Activated CD4-positive, alpha-beta memory T cell treated with anti-CD3 and anti-CD28 coated beads for 36 hours (primary cell): ENCODE results near the gene TLL1. TPM values are rescaled to one million over a fixed set of nuclear protein-coding genes. Genes with fewer than 3 reads are reported as not detected.
A peak's percentile ranks its signal among the peaks of the same experiment; 100 is the strongest.

ENCODE experiments used
- CTCF ChIA-PET: fragments of 350-600 bp; sonication (Branson Sonifier 250); formaldehyde crosslinking; loops from one replicate; lab custom pipeline; 2021; ENCODE audit warnings: antibody characterized with exemption, inconsistent platforms; lab: Charles Lee
- POLR2A ChIA-PET: fragments of 350-600 bp; sonication (Branson Sonifier 250); formaldehyde crosslinking; loops from one replicate; lab custom pipeline; 2021; ENCODE audit warnings: antibody characterized with exemption; lab: Charles Lee
- DNase-seq: peaks from one replicate; pipeline ENCODE4 v3.0.0-alpha.2; 2020
- H3K27ac Mint-ChIP-seq: one replicate; pipeline ENCODE4 v1.8.0; 2021; ENCODE audit warnings: mixed read lengths
- H3K27me3 Mint-ChIP-seq: one replicate; pipeline ENCODE4 v1.8.0; 2021; ENCODE audit warnings: mixed read lengths
- H3K36me3 Mint-ChIP-seq: one replicate; pipeline ENCODE4 v1.8.0; 2021; ENCODE audit warnings: mixed read lengths
- H3K4me1 Mint-ChIP-seq: one replicate; pipeline ENCODE4 v1.8.0; 2021; ENCODE audit warnings: low read depth, mixed read lengths
- H3K4me3 Mint-ChIP-seq: one replicate; pipeline ENCODE4 v1.8.0; 2021; ENCODE audit warnings: mild to moderate bottlenecking, mixed read lengths
- H3K9me3 Mint-ChIP-seq: one replicate; pipeline ENCODE4 v1.8.0; 2021; ENCODE audit warnings: mixed read lengths
- intact Hi-C: fragments of 100-400 bp; cut with micrococcal nuclease; formaldehyde crosslinking; loops from one replicate; pipeline ENCODE4 v1.15.1; 2023
- total RNA-seq, 2 experiments: library from RNA; stranded (reverse); gene quantifications; one replicate each; pipeline ENCODE4 v1.2.3, GENCODE V29; 2021

Gene TLL1
- total RNA-seq, 2 experiments from 2014 or later = not detected

DNA sequence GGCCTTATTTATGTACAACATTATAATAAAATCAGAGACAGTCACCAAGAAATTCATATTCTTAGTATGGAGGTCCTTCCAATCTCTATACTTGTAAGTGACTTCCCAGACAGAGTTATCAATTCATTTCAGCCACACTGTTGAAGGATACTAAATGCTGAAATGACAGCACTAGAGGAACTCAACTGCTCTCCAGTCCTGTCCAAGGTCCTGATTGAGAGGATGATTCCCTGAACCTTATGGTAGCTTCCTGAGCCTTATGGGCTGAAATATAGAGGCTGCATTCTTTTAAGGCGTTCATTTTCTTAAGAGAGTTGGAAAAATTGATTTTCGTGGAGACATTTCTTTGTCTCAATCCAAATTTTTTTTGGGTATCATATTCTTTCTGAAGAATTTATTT, 205.9 kb downstream of the TLL1 start:
- Mint-ChIP-seq H3K27ac (no peak overlapping the region), H3K4me1 (no peaks in the 10 kb centered on the region), H3K36me3 (no peaks in the 10 kb centered on the region), H3K9me3 (no peaks in the 10 kb centered on the region), H3K27me3 (no peaks in the 10 kb centered on the region), H3K4me3 (no peak overlapping the region)
- ChIA-PET CTCF (interaction anchor here (1.5 kb wide), 1 partner anchor 10 kb away, joined by 5 read pairs; no protein-coding TSS in a partner anchor), POLR2A (no interaction called here)
- intact Hi-C loops = no loop called here
- DNase-seq = no peak

DNA sequence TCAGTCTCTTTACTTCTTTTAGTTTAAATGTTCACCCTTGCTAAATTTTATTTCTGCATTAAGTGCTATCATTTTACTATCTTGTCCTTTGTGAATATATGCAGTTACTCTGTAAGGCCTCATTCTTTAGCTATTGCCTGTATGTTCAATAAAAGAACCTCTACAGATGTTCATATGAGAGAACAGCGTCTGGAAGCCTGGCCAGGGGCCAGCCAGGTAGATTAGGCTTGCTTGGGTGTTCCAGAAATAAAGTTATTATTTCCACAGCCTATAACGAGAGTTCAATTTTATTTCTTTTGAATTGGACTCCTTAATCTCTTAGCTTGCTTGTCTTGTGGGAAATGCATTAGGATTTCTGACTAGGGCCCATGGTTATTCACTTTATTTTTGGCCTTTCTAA, 214.5 kb downstream of the TLL1 start:
- ChIA-PET CTCF (interaction anchor here (0.6 to 2.1 kb wide), 4 partner anchors 9 to 1116 kb away, joined by 3 to 8 read pairs (median 4); no protein-coding TSS in a partner anchor), POLR2A (no interaction called here)
- intact Hi-C loops = no loop called here
- no peaks in the 10 kb centered on the region for H3K27me3 Mint-ChIP-seq
- no peaks in the 10 kb centered on the region for H3K4me1 Mint-ChIP-seq
- no peak overlapping the region for H3K27ac Mint-ChIP-seq
- no peaks in the 10 kb centered on the region for H3K36me3 Mint-ChIP-seq
- H3K4me3 Mint-ChIP-seq = no peak overlapping the region
- no peaks in the 10 kb centered on the region for H3K9me3 Mint-ChIP-seq
- DNase-seq = no peak

DNA sequence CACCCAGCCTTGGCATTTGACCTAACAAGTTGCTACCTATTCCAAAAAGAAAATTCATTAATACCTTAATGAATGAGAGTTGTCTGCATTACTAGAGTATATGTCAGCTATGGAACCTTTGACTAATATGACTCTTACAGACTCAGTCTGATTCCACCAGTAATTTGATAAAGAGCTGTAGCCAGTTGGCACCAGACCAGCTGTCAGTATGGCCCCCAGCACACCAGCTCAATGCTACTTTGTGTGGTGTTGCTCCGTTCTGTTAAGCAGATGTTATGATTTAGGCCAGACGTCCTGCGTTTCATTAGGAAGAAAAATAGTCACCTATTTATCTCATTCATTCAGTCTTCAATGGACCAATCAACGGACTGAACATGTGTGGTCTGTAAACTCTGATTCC, 215.5 kb downstream of the TLL1 start:
- intact Hi-C loops = no loop called here
- ChIA-PET POLR2A (no interaction called here), CTCF (interaction anchor here (1.3 to 2.3 kb wide), 3 partner anchors 10 to 595 kb away, joined by 5 to 10 read pairs (median 6); no protein-coding TSS in a partner anchor)
- Mint-ChIP-seq H3K27me3 (no peaks in the 10 kb centered on the region), H3K36me3 (no peaks in the 10 kb centered on the region), H3K27ac (no peak overlapping the region), H3K4me1 (no peaks in the 10 kb centered on the region), H3K4me3 (no peak overlapping the region), H3K9me3 (no peaks in the 10 kb centered on the region)
- DNase-seq = no peak

DNA sequence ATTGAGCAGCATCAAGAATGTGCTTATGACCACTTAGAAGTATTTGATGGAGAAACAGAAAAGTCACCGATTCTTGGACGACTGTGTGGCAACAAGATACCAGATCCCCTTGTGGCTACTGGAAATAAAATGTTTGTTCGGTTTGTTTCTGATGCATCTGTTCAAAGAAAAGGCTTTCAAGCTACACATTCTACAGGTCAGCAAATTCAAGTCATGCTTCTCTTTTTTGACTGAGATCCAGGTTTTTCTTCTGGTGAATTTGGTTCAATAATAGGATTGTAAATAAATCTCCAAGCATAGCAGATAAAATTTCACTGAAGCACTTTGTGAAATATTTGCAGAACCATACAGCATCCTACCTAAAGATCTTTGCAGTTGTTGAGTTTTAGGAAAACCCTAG, 218.1 kb downstream of the TLL1 start:
- no peaks in the 10 kb centered on the region for H3K27me3 Mint-ChIP-seq
- H3K4me1 Mint-ChIP-seq = no peaks in the 10 kb centered on the region
- CTCF ChIA-PET = interaction anchor here (0.8 to 2.2 kb wide), 5 partner anchors 547 to 599 kb away, joined by 3 to 20 read pairs (median 4); no protein-coding TSS in a partner anchor
- H3K9me3 Mint-ChIP-seq = no peaks in the 10 kb centered on the region
- no peak overlapping the region for H3K27ac Mint-ChIP-seq
- no peak overlapping the region for H3K4me3 Mint-ChIP-seq
- H3K36me3 Mint-ChIP-seq = no peaks in the 10 kb centered on the region
- intact Hi-C loops = no loop called here
- POLR2A ChIA-PET = no interaction called here
- no peak for DNase-seq

DNA sequence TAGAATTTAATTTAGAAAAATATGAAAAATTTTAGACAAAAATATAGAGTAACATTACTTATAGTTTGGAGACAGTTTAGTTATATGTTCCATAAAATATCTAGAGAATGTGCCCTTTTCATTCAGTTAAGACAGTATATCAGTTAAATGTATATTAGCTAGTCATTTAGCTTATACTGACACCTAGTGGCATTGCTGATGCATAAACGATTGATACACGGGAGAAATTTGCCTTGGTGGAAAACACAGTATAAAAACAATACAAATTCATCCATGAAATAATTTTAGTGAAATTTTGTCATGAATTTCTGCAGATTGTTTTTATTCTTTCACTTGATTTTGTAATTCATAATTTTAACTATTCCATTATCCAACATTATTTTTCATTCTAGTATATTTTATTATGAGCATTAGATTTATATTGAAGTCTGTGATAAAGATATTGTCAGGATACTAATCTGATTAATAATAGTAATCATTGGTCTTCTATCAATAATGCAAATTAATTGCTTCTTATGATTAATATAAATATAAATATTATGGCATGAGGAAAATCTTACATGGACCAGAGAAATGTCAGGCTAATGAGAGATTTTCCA, 219.0 kb downstream of the TLL1 start:
- ChIA-PET CTCF (interaction anchor here (0.6 to 2.2 kb wide), 6 partner anchors 8 to 600 kb away, joined by 3 to 20 read pairs (median 4); no protein-coding TSS in a partner anchor), POLR2A (no interaction called here)
- no peak for DNase-seq
- Mint-ChIP-seq H3K4me3 (no peak overlapping the region), H3K27ac (no peak overlapping the region), H3K36me3 (no peaks in the 10 kb centered on the region), H3K4me1 (no peaks in the 10 kb centered on the region), H3K9me3 (no peaks in the 10 kb centered on the region), H3K27me3 (no peaks in the 10 kb centered on the region)
- intact Hi-C loops = loop anchor here (1.0 kb wide), 1 partner anchor 555 kb away; no protein-coding TSS in a partner anchor

DNA sequence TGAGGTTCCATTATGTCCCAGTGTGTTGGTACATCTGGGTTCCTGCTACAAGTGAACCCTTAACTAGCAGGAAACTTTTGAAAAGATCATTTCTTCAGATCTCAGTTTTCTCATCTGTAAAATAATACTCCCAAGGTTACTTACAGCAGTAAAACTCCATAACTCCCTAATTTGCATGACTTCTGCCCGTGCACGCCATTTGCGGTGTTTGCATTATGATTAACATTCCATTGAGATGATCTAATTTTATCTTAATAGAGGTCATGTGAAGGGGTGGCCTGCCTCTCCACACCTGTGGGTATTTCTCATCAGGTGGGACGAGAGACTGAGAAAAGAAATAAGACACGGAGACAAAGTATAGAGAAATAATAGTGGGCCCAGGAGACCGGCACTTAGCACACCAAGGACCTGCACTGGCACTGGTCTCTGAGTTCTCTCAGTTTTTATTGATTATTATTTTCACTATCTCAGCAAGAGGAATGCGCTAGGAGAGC, 219.8 kb downstream of the TLL1 start:
- Mint-ChIP-seq H3K4me3 (no peak overlapping the region), H3K4me1 (no peaks in the 10 kb centered on the region), H3K27ac (no peak overlapping the region), H3K9me3 (no peaks in the 10 kb centered on the region), H3K27me3 (no peaks in the 10 kb centered on the region), H3K36me3 (no peaks in the 10 kb centered on the region)
- ChIA-PET CTCF (interaction anchor here (2.2 kb wide), 1 partner anchor 598 kb away, joined by 20 read pairs; no protein-coding TSS in a partner anchor), POLR2A (no interaction called here)
- intact Hi-C loops = loop anchor here (1.0 kb wide), 1 partner anchor 556 kb away; no protein-coding TSS in a partner anchor
- DNase-seq = no peak

DNA sequence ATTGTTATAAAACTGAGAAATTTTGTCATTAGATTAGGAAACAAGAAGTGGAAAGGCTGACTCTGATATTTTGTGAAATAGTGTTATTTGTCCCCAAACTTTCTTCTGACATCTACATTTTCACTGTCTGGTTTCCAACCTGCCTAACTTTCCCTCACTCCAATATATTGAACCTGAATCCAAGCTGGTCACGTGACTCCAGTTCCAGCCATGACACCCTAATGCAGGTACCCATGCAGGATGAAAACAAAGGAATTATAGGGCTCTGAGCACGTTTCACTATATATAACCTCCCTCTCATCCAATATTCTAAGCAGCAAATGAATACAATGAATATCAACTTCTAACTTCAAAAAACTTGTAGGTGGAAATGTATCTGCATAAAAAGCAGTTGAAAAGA, 231.6 kb downstream of the TLL1 start:
- Mint-ChIP-seq H3K9me3 (peaks cover 8% of the 10 kb centered on the region), H3K4me1 (no peaks in the 10 kb centered on the region), H3K27ac (no peak overlapping the region), H3K4me3 (no peak overlapping the region), H3K36me3 (no peaks in the 10 kb centered on the region), H3K27me3 (no peaks in the 10 kb centered on the region)
- DNase-seq = no peak
- ChIA-PET POLR2A (no interaction called here), CTCF (no interaction called here)
- intact Hi-C loops = no loop called here

DNA sequence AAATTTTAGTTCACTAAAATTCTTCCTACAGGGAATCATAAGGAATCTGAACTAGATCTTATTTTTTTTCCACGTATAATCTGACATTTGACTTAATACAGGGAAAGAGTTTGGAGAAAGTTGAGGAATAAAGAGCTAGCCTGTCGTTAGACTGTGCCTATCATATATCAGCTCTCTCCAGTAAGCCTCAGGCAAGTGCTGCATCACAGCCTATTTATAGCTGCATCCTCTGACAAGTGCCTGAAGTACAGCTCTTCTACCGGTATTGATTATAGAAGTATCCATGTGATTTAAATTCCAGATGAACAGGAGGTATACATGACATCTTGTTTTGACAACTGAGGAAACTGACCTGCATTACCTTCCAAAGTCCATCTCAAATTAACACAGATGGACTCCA, 248.9 kb downstream of the TLL1 start:
- intact Hi-C loops = no loop called here
- Mint-ChIP-seq H3K27me3 (no peaks in the 10 kb centered on the region), H3K4me3 (no peak overlapping the region), H3K27ac (no peak overlapping the region), H3K4me1 (no peaks in the 10 kb centered on the region), H3K36me3 (no peaks in the 10 kb centered on the region), H3K9me3 (no peaks in the 10 kb centered on the region)
- ChIA-PET CTCF (no interaction called here), POLR2A (no interaction called here)
- DNase-seq = no peak

DNA sequence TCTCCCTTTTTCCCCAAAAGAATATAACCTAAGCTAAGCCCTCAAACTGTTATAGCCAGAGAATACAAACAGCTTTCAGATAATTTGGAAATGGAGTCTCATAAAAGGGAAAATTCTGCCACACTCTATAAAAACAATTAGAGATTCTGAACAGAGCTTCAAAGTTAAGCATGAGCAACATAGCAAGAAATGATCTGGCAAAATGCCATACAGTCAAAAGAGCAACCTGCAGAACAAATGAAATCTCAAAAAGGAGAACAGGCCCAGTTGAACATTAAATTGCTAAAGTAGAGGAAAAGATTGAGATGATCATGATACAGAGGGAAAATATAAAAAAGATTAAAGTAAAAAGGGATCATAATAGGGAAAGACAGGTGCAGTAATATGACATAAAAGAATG, 250.5 kb downstream of the TLL1 start:
- H3K4me1 Mint-ChIP-seq = no peaks in the 10 kb centered on the region
- H3K36me3 Mint-ChIP-seq = no peaks in the 10 kb centered on the region
- H3K27me3 Mint-ChIP-seq = no peaks in the 10 kb centered on the region
- no peak overlapping the region for H3K4me3 Mint-ChIP-seq
- intact Hi-C loops = no loop called here
- DNase-seq = no peak
- H3K27ac Mint-ChIP-seq = no peak overlapping the region
- H3K9me3 Mint-ChIP-seq = no peaks in the 10 kb centered on the region
- ChIA-PET CTCF (no interaction called here), POLR2A (no interaction called here)

DNA sequence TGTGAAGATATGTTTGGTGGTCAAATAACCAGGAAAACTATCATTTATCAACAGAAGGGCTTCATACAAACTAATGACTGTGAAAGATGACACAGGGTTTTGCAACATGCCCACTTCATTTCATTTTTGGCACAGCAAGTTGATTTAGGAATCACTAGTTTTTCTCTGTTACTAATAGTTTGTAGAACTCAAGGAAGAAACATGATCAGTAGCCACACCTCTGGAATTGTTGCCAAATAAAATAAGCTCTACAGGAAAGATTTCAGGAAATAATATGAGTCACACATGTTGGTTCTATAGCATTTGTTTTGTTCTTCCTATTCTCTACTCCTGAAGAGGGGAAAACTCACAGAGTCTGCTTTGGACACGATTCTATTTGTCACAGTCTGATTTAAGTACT, 255.4 kb downstream of the TLL1 start:
- H3K36me3 Mint-ChIP-seq = no peaks in the 10 kb centered on the region
- H3K27ac Mint-ChIP-seq = no peak overlapping the region
- ChIA-PET CTCF (no interaction called here), POLR2A (no interaction called here)
- no peaks in the 10 kb centered on the region for H3K27me3 Mint-ChIP-seq
- no peak overlapping the region for H3K4me3 Mint-ChIP-seq
- no peaks in the 10 kb centered on the region for H3K4me1 Mint-ChIP-seq
- H3K9me3 Mint-ChIP-seq = peaks cover 13% of the 10 kb centered on the region
- no peak for DNase-seq
- intact Hi-C loops = no loop called here

DNA sequence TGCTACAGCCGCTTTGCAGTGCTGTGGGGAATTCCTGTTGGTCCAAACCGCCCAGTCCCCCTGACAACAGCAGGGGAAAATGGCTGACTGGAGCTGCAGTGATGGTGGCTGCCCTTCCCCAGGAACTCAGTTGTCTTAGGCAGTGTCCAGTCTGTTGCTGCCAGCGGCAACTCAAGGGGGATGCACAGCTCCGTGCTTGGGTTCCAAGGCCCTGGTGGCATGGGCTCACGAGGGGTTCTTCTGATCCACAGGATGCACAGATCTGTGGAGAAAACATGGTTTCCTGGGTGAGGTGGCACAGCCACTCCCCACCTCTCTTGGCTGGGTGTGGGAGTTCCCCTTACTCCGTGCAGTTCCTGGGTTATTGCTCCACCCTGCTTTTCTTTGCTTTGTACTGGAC, 261.2 kb downstream of the TLL1 start:
- Mint-ChIP-seq H3K9me3 (peaks cover 16% of the 10 kb centered on the region), H3K4me3 (no peak overlapping the region), H3K27ac (no peak overlapping the region), H3K27me3 (no peaks in the 10 kb centered on the region), H3K36me3 (no peaks in the 10 kb centered on the region), H3K4me1 (no peaks in the 10 kb centered on the region)
- CTCF ChIA-PET = no interaction called here
- POLR2A ChIA-PET = no interaction called here
- DNase-seq = no peak
- intact Hi-C loops = no loop called here

DNA sequence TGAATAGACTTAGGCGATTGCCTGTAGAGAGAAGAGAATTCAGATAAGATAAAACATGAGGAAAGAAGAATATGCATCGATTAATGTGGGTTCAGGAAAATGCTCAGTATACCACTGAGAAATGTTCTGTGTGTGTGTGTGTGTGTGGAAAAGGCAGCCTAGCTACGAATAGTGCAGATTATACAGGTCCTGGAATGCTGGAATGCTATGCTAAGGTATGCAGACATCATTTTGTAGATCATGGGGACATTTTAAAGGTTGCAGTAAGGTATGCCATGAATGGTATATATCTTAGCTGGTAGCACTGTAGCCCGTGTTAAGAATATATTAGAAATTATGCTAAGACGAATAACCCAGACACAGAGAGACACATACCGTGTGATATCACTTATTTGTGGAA, 267.9 kb downstream of the TLL1 start:
- Mint-ChIP-seq H3K36me3 (no peaks in the 10 kb centered on the region), H3K27me3 (no peaks in the 10 kb centered on the region), H3K9me3 (no peaks in the 10 kb centered on the region), H3K4me1 (no peaks in the 10 kb centered on the region), H3K27ac (no peak overlapping the region), H3K4me3 (no peak overlapping the region)
- POLR2A ChIA-PET = no interaction called here
- CTCF ChIA-PET = no interaction called here
- no peak for DNase-seq
- intact Hi-C loops = no loop called here

DNA sequence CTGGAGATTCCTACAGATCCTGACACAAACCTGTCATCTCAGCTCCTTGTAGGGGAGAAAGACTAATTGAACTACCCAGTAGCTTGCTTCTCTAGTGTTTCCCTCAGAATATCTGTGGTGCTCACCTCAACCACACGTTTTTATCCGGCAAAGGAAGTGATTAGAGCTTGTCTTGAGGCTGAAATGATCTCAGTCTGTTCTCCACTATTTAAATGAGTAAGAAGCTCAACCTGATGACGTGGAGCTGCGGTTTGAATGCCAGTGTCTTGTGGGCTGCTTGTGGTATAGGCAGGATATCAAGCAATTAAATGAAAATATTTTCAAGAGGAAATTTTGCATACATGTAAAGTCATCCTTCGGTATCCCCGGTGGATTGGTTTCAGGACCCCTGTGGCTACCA, 270.2 kb downstream of the TLL1 start:
- H3K4me3 Mint-ChIP-seq = no peak overlapping the region
- H3K27me3 Mint-ChIP-seq = no peaks in the 10 kb centered on the region
- POLR2A ChIA-PET = no interaction called here
- DNase-seq = peak; percentile 37
- intact Hi-C loops = no loop called here
- no peaks in the 10 kb centered on the region for H3K4me1 Mint-ChIP-seq
- CTCF ChIA-PET = no interaction called here
- no peaks in the 10 kb centered on the region for H3K36me3 Mint-ChIP-seq
- no peaks in the 10 kb centered on the region for H3K9me3 Mint-ChIP-seq
- no peak overlapping the region for H3K27ac Mint-ChIP-seq
